Activated CD4-positive, alpha-beta T cell treated with anti-CD3 and anti-CD28 coated beads, Interleukin-2, amount 10 ng/mL, durations not matched to agents 7 days and 5 days (primary cell): ENCODE data around the gene TMBIM4. TPM values are rescaled to one million over a fixed set of nuclear protein-coding genes. Genes with fewer than 3 reads are reported as not detected.
A peak's percentile ranks its signal among the peaks of the same experiment; 100 is the strongest.
"Not testable (repeated sequence)": the region's sequence is repeated elsewhere in the genome, so short reads cannot be mapped to it uniquely, and the experiment has no call there.

Source experiments
- CTCF ChIA-PET: fragments of 350-600 bp; sonication (Branson Sonifier 250); formaldehyde crosslinking; loops from one replicate; lab custom pipeline; 2021; ENCODE audit warnings: antibody characterized with exemption; lab: Charles Lee
- POLR2A ChIA-PET: fragments of 350-600 bp; sonication (Branson Sonifier 250); formaldehyde crosslinking; loops from one replicate; lab custom pipeline; 2021; ENCODE audit warnings: antibody characterized with exemption; lab: Charles Lee
- DNase-seq: peaks from one replicate; pipeline ENCODE4 v3.0.0-alpha.2; 2020
- H3K27ac Mint-ChIP-seq: one replicate; pipeline ENCODE4 v1.8.0; 2021; ENCODE audit warnings: mild to moderate bottlenecking, moderate library complexity, mixed read lengths
- H3K27me3 Mint-ChIP-seq: one replicate; pipeline ENCODE4 v1.8.0; 2021; ENCODE audit warnings: mixed read lengths
- H3K36me3 Mint-ChIP-seq: one replicate; pipeline ENCODE4 v1.8.0; 2021; ENCODE audit warnings: low read depth, mixed read lengths
- H3K4me1 Mint-ChIP-seq: one replicate; pipeline ENCODE4 v1.8.0; 2021; ENCODE audit warnings: mixed read lengths
- H3K4me3 Mint-ChIP-seq: one replicate; pipeline ENCODE4 v1.8.0; 2021; ENCODE audit warnings: mild to moderate bottlenecking, moderate library complexity, mixed read lengths
- H3K9me3 Mint-ChIP-seq: one replicate; pipeline ENCODE4 v1.8.0; 2021; ENCODE audit warnings: mixed read lengths
- total RNA-seq, 2 experiments: library from RNA; stranded (reverse); gene quantifications; one replicate each; pipeline ENCODE4 v1.2.3, GENCODE V29; 2021

TMBIM4 gene
- total RNA-seq, 2 experiments from 2014 or later, result 65.7 to 83.5 TPM

GRCh38 chr12:66174391-66175325 lies 4.9 kb upstream of the TMBIM4 start:
- DNase-seq, H3K36me3 Mint-ChIP-seq: not testable (repeated sequence)

GRCh38 chr12:66170606-66171005 lies 810 bp upstream of the TMBIM4 start:
- ChIA-PET CTCF (no interaction called here), POLR2A (no interaction called here)
- Mint-ChIP-seq H3K4me1 (peaks cover 35% of the 10 kb centered on the region), H3K27ac (peak overlapping the region; percentile 100), H3K9me3 (peaks cover 15% of the 10 kb centered on the region), H3K4me3 (peak overlapping the region; percentile 94), H3K36me3 (peaks cover 33% of the 10 kb centered on the region), H3K27me3 (no peaks in the 10 kb centered on the region)
- no peak for DNase-seq

More at GRCh38 chr12:66174391-66175325, 4.9 kb upstream of the TMBIM4 start:
- H3K27ac Mint-ChIP-seq, H3K4me3 Mint-ChIP-seq, POLR2A ChIA-PET, H3K9me3 Mint-ChIP-seq: not testable (repeated sequence)
- Mint-ChIP-seq H3K4me1 (peaks cover 10% of the 10 kb centered on the region), H3K27me3 (peaks cover 24% of the 10 kb centered on the region)
- CTCF ChIA-PET, result interaction anchor here (1.8 kb wide), 1 partner anchor 23 kb away, joined by 7 read pairs; no protein-coding TSS in a partner anchor

GRCh38 chr12:66168410-66168809 lies 1.4 kb downstream of the TMBIM4 start:
- Mint-ChIP-seq H3K4me1 (peaks cover 53% of the 10 kb centered on the region), H3K36me3 (peaks cover 54% of the 10 kb centered on the region)
- CTCF ChIA-PET, result interaction anchor here (0.8 to 2.2 kb wide), 3 partner anchors 9 to 230 kb away, joined by 4 to 15 read pairs (median 6); no protein-coding TSS in a partner anchor

GRCh38 chr12:66166561-66166960 lies 3.2 kb downstream of the TMBIM4 start:
- H3K9me3 Mint-ChIP-seq, result peaks cover 28% of the 10 kb centered on the region
- no peak overlapping the region for H3K4me3 Mint-ChIP-seq
- H3K27ac Mint-ChIP-seq, result no peak overlapping the region
- CTCF ChIA-PET, result no interaction called here
- H3K27me3 Mint-ChIP-seq, result no peaks in the 10 kb centered on the region
- no peak for DNase-seq
- H3K4me1 Mint-ChIP-seq, result peaks cover 56% of the 10 kb centered on the region
- POLR2A ChIA-PET, result no interaction called here
- peaks cover 64% of the 10 kb centered on the region for H3K36me3 Mint-ChIP-seq

More at GRCh38 chr12:66168410-66168809, 1.4 kb downstream of the TMBIM4 start:
- peak overlapping the region; percentile 94 for H3K4me3 Mint-ChIP-seq
- H3K27me3 Mint-ChIP-seq, result no peaks in the 10 kb centered on the region
- no peak for DNase-seq
- H3K9me3 Mint-ChIP-seq, result peaks cover 25% of the 10 kb centered on the region
- POLR2A ChIA-PET, result interaction anchor here (0.9 to 1.1 kb wide), 2 partner anchors 28 to 38 kb away, joined by 3 to 5 read pairs; partner anchors contain the start of gene LLPH
- peak overlapping the region; percentile 100 for H3K27ac Mint-ChIP-seq

- Mint-ChIP-seq H3K9me3 (peaks cover 28% of the 10 kb centered on the region), H3K4me1 (peaks cover 48% of the 10 kb centered on the region), H3K4me3 (no peak overlapping the region), H3K27ac (no peak overlapping the region), H3K27me3 (no peaks in the 10 kb centered on the region), H3K36me3 (peaks cover 75% of the 10 kb centered on the region)
- ChIA-PET POLR2A (no interaction called here), CTCF (no interaction called here)
- DNase-seq, result no peak
These were observed 4.7 kb downstream of the TMBIM4 start for GRCh38 chr12:66165141-66165540.

GRCh38 chr12:66164349-66164821 lies 5.4 kb downstream of the TMBIM4 start:
- ChIA-PET CTCF (no interaction called here), POLR2A (no interaction called here)
- peaks cover 33% of the 10 kb centered on the region for H3K9me3 Mint-ChIP-seq

GRCh38 chr12:66163289-66163688 lies 6.5 kb downstream of the TMBIM4 start:
- H3K36me3 Mint-ChIP-seq, result peaks cover 82% of the 10 kb centered on the region
- no peak for DNase-seq
- no peak overlapping the region for H3K27ac Mint-ChIP-seq
- H3K4me3 Mint-ChIP-seq, result no peak overlapping the region
- H3K4me1 Mint-ChIP-seq, result peaks cover 45% of the 10 kb centered on the region
- ChIA-PET POLR2A (no interaction called here), CTCF (no interaction called here)
- H3K9me3 Mint-ChIP-seq, result peaks cover 33% of the 10 kb centered on the region
- H3K27me3 Mint-ChIP-seq, result no peaks in the 10 kb centered on the region

More at GRCh38 chr12:66164349-66164821, 5.4 kb downstream of the TMBIM4 start:
- Mint-ChIP-seq H3K27me3 (no peaks in the 10 kb centered on the region), H3K27ac (no peak overlapping the region), H3K4me3 (no peak overlapping the region), H3K4me1 (peaks cover 48% of the 10 kb centered on the region), H3K36me3 (peaks cover 82% of the 10 kb centered on the region)
- DNase-seq, result no peak

- H3K4me1 Mint-ChIP-seq, result peaks cover 39% of the 10 kb centered on the region
- peaks cover 77% of the 10 kb centered on the region for H3K36me3 Mint-ChIP-seq
- H3K27me3 Mint-ChIP-seq, result no peaks in the 10 kb centered on the region
- H3K27ac Mint-ChIP-seq, result no peak overlapping the region
- H3K4me3 Mint-ChIP-seq, result no peak overlapping the region
- ChIA-PET CTCF (no interaction called here), POLR2A (no interaction called here)
- peaks cover 30% of the 10 kb centered on the region for H3K9me3 Mint-ChIP-seq
- no peak for DNase-seq
These were observed 7.1 kb downstream of the TMBIM4 start for GRCh38 chr12:66162701-66163100.

GRCh38 chr12:66160704-66161103 lies 9.1 kb downstream of the TMBIM4 start:
- DNase-seq, result no peak
- Mint-ChIP-seq H3K27me3 (no peaks in the 10 kb centered on the region), H3K4me1 (peaks cover 34% of the 10 kb centered on the region), H3K27ac (no peak overlapping the region), H3K36me3 (peaks cover 68% of the 10 kb centered on the region), H3K4me3 (no peak overlapping the region), H3K9me3 (peaks cover 23% of the 10 kb centered on the region)
- ChIA-PET CTCF (interaction anchor here (2.8 kb wide), 1 partner anchor 30 kb away, joined by 10 read pairs; the partner anchor contains the start of gene LLPH), POLR2A (no interaction called here)

- H3K4me3 Mint-ChIP-seq, result no peak overlapping the region
- ChIA-PET CTCF (interaction anchor here (0.6 to 2.8 kb wide), 8 partner anchors 10 to 911 kb away, joined by 3 to 15 read pairs (median 4); partner anchors contain the start of genes LLPH and TMBIM4), POLR2A (no interaction called here)
- peaks cover 53% of the 10 kb centered on the region for H3K36me3 Mint-ChIP-seq
- H3K27ac Mint-ChIP-seq, result no peak overlapping the region
- no peak for DNase-seq
- no peaks in the 10 kb centered on the region for H3K27me3 Mint-ChIP-seq
- H3K4me1 Mint-ChIP-seq, result peaks cover 22% of the 10 kb centered on the region
- H3K9me3 Mint-ChIP-seq, result peaks cover 8% of the 10 kb centered on the region
These were observed 10.7 kb downstream of the TMBIM4 start for GRCh38 chr12:66159123-66159522.

- peaks cover 5% of the 10 kb centered on the region for H3K9me3 Mint-ChIP-seq
- POLR2A ChIA-PET, result no interaction called here
- CTCF ChIA-PET, result interaction anchor here (0.7 kb wide), 1 partner anchor 243 kb away, joined by 3 read pairs; no protein-coding TSS in a partner anchor
These were observed 13.1 kb downstream of the TMBIM4 start for GRCh38 chr12:66156654-66157053.

GRCh38 chr12:66154776-66155175 lies 15.0 kb downstream of the TMBIM4 start:
- H3K4me3 Mint-ChIP-seq, result no peak overlapping the region
- ChIA-PET POLR2A (no interaction called here), CTCF (interaction anchor here (1.7 kb wide), 1 partner anchor 37 kb away, joined by 3 read pairs; no protein-coding TSS in a partner anchor)
- H3K4me1 Mint-ChIP-seq, result peaks cover 12% of the 10 kb centered on the region
- H3K27ac Mint-ChIP-seq, result no peak overlapping the region
- DNase-seq, result no peak
- H3K27me3 Mint-ChIP-seq, result no peaks in the 10 kb centered on the region
- peaks cover 4% of the 10 kb centered on the region for H3K9me3 Mint-ChIP-seq
- H3K36me3 Mint-ChIP-seq, result peaks cover 26% of the 10 kb centered on the region

More at GRCh38 chr12:66156654-66157053, 13.1 kb downstream of the TMBIM4 start:
- DNase-seq, result no peak
- H3K27me3 Mint-ChIP-seq, result no peaks in the 10 kb centered on the region
- H3K4me3 Mint-ChIP-seq, result no peak overlapping the region
- peaks cover 39% of the 10 kb centered on the region for H3K36me3 Mint-ChIP-seq
- peaks cover 13% of the 10 kb centered on the region for H3K4me1 Mint-ChIP-seq
- H3K27ac Mint-ChIP-seq, result no peak overlapping the region

- H3K36me3 Mint-ChIP-seq, result peaks cover 16% of the 10 kb centered on the region
- H3K9me3 Mint-ChIP-seq, result no peaks in the 10 kb centered on the region
- H3K4me3 Mint-ChIP-seq, result no peak overlapping the region
- ChIA-PET CTCF (no interaction called here), POLR2A (no interaction called here)
- no peak overlapping the region for H3K27ac Mint-ChIP-seq
- DNase-seq, result no peak
- peaks cover 4% of the 10 kb centered on the region for H3K4me1 Mint-ChIP-seq
- H3K27me3 Mint-ChIP-seq, result no peaks in the 10 kb centered on the region
These were observed 17.1 kb downstream of the TMBIM4 start for GRCh38 chr12:66152732-66153131.
